HCT116 (cell line): ENCODE data around the gene PPIC. TPM values are rescaled to one million over a fixed set of nuclear protein-coding genes. Genes with fewer than 3 reads are reported as not detected.

Experiments
- ATAC-seq: fragments of 200-7000 bp; cut with Tn5 transposase; 2 replicates; pipeline ENCODE4 v1.9.1; 2020; ENCODE audit warnings: mild to moderate bottlenecking, moderate library complexity
- BruUV-seq: library from RNA; stranded (reverse); fragments of 400-500 nt; replicated peaks from 2 replicates; lab custom pipeline; 2021; lab: Mats Ljungman, UMichigan
- CTCF ChIA-PET: fragments of 300-600 bp; sonication (Branson Sonifier 250); formaldehyde crosslinking; loops from one replicate; lab custom pipeline; 2021; ENCODE audit warnings: antibody characterized with exemption; lab: Charles Lee
- POLR2A ChIA-PET: fragments of 300-600, 350-600 bp; sonication (Branson Sonifier 250); formaldehyde crosslinking; loops from one replicate; lab custom pipeline; 2021; ENCODE audit warnings: antibody characterized with exemption; lab: Charles Lee
- RAD21 ChIA-PET, 2 experiments: fragments of 300-600 bp; sonication (Branson Sonifier 250); formaldehyde crosslinking; loops; one replicate each; lab custom pipeline; 2023; ENCODE audit warnings: low total read pairs in 2 of 2; ENCODE audit not compliant: uncharacterized antibody in 2 of 2, unreplicated experiment in 2 of 2, low non-redundant PET in 1 of 2; lab: Charles Lee
- DNase-seq: peaks from one replicate; pipeline ENCODE4 v3.0.0-alpha.2; 2010; ENCODE audit warnings: low read depth, low spot score
- H2AFZ ChIP-seq: fragments of 200-600 bp; shearing (Covaris generic), sonication (generic); 2 replicates; pipeline ENCODE4 v1.6.1; 2017; ENCODE audit warnings: low read depth, mixed run types, mixed read lengths, antibody characterized with exemption, low read length; ENCODE audit not compliant: poor library complexity, severe bottlenecking
- H3K27ac ChIP-seq: 2 replicates; pipeline ENCODE4 v1.5.1; 2012; ENCODE audit warnings: low read depth, low read length
- H3K27me3 ChIP-seq: fragments of 200-600 bp; sonication (generic); 2 replicates; pipeline ENCODE4 v1.6.1; 2016; ENCODE audit warnings: mixed run types, low read length, mixed read lengths; ENCODE audit not compliant: insufficient read depth
- H3K36me3 ChIP-seq, 2 experiments: fragments of 200-500 bp in 1 of 2; fragments of 200-600 bp in 1 of 2; sonication (Bioruptor generic) in 1 of 2; sonication (generic) in 1 of 2; 2 replicates each; pipeline versions ENCODE4 v1.5.1 to v1.6.1; 2014 to 2016; ENCODE audit warnings: low read length in 2 of 2, inconsistent platforms in 1 of 2, mixed read lengths in 1 of 2, mixed run types in 1 of 2; ENCODE audit not compliant: insufficient read depth in 2 of 2, control insufficient read depth in 1 of 2
- H3K4me1 ChIP-seq, 2 experiments: fragments of 200-600 bp in 1 of 2; sonication (generic) in 1 of 2; 2 replicates each; pipeline versions ENCODE4 v1.5.1 to v1.6.1; 2012 to 2017; ENCODE audit warnings: low read length in 2 of 2, inconsistent platforms in 1 of 2, mild to moderate bottlenecking in 1 of 2, mixed read lengths in 1 of 2, mixed run types in 1 of 2, moderate library complexity in 1 of 2; ENCODE audit not compliant: insufficient read depth in 2 of 2, control insufficient read depth in 1 of 2
- H3K4me2 ChIP-seq: fragments of 200-600 bp; sonication (generic); 2 replicates; pipeline ENCODE4 v1.6.1; 2017; ENCODE audit warnings: mixed run types, low read length, mixed read lengths
- H3K4me3 ChIP-seq, 2 experiments: fragments of 200-600 bp in 1 of 2; sonication (generic) in 1 of 2; replicated peaks in 1 of 2; 2 replicates each; pipeline ENCODE4 v1.5.1; 2011 to 2016; ENCODE audit warnings: low read length in 2 of 2, control low read depth in 1 of 2, low read depth in 1 of 2, mild to moderate bottlenecking in 1 of 2, mixed read lengths in 1 of 2, mixed run types in 1 of 2
- H3K79me2 ChIP-seq: fragments of 200-600 bp; sonication (generic); 2 replicates; pipeline ENCODE4 v1.6.1; 2017; ENCODE audit warnings: mild to moderate bottlenecking, mixed run types, low read length, moderate library complexity, mixed read lengths; ENCODE audit not compliant: insufficient read depth
- H3K9ac ChIP-seq: fragments of 200-600 bp; sonication (generic); 2 replicates; pipeline ENCODE4 v1.6.1; 2016; ENCODE audit warnings: low read length, mixed read lengths
- H3K9me2 ChIP-seq: fragments of 200-600 bp; sonication (generic), shearing (Covaris generic); 2 replicates; pipeline ENCODE4 v1.6.1; 2017; ENCODE audit warnings: mixed run types, mild to moderate bottlenecking, moderate library complexity; ENCODE audit not compliant: insufficient read depth
- H3K9me3 ChIP-seq, 2 experiments: fragments of 200-500 bp in 1 of 2; fragments of 200-600 bp in 1 of 2; sonication (Bioruptor generic) in 1 of 2; sonication (generic) in 1 of 2; 2 replicates each; pipeline ENCODE4 v1.6.1; 2014 to 2017; ENCODE audit warnings: low read length in 2 of 2, mixed read lengths in 2 of 2, inconsistent platforms in 1 of 2, low read depth in 1 of 2, mild to moderate bottlenecking in 1 of 2, mixed run types in 1 of 2, moderate library complexity in 1 of 2; ENCODE audit not compliant: control insufficient read depth in 1 of 2, insufficient read depth in 1 of 2
- H4K20me1 ChIP-seq: fragments of 200-600 bp; sonication (generic), shearing (Covaris generic); 2 replicates; pipeline ENCODE4 v1.6.1; 2017; ENCODE audit warnings: mixed run types, mild to moderate bottlenecking, moderate library complexity; ENCODE audit not compliant: insufficient read depth
- ATF3 ChIP-seq: IDR thresholded peaks from 2 replicates; pipeline ENCODE4 v1.6.1; 2012
- CEBPB ChIP-seq: IDR thresholded peaks from 2 replicates; pipeline ENCODE4 v1.6.1; 2012; ENCODE audit warnings: low read depth
- JUND ChIP-seq: IDR thresholded peaks from 2 replicates; pipeline ENCODE4 v1.6.1; 2012
- POLR2A ChIP-seq: IDR thresholded peaks from 2 replicates; pipeline ENCODE4 v1.7.0; 2011; ENCODE audit warnings: borderline replicate concordance; ENCODE audit not compliant: insufficient read depth, insufficient read length; ENCODE audit errors: extremely low read depth
- RAD21 ChIP-seq: IDR thresholded peaks from 2 replicates; pipeline ENCODE4 v1.6.1; 2012; ENCODE audit warnings: low read depth, mild to moderate bottlenecking
- SIN3A ChIP-seq: IDR thresholded peaks from 2 replicates; pipeline ENCODE4 v1.6.1; 2012; ENCODE audit warnings: low read depth
- TCF7L2 ChIP-seq: IDR thresholded peaks from 2 replicates; pipeline ENCODE4 v1.7.0; 2011; ENCODE audit warnings: borderline replicate concordance, inconsistent platforms; ENCODE audit not compliant: insufficient read depth, insufficient read length; ENCODE audit errors: extremely low read depth
- YY1 ChIP-seq: IDR thresholded peaks from 2 replicates; pipeline ENCODE4 v1.6.1; 2011; ENCODE audit warnings: low read length, low read depth, moderate library complexity, mild to moderate bottlenecking; ENCODE audit not compliant: insufficient replicate concordance; ENCODE audit errors: extremely low read depth
- ZNF274 ChIP-seq: fragments of 200-500 bp; sonication (Bioruptor generic); IDR thresholded peaks from 2 replicates; pipeline ENCODE4 v1.6.1; 2014; ENCODE audit warnings: mild to moderate bottlenecking, low read depth, low read length, inconsistent platforms
- intact Hi-C: fragments of 100-400 bp; cut with micrococcal nuclease; formaldehyde crosslinking; loops from 2 replicates; pipeline ENCODE4 v1.10.0; 2022
- total RNA-seq: library from RNA; stranded (reverse); gene quantifications from one replicate; pipeline ENCODE4 v1.2.1, GENCODE V29; 2021; ENCODE audit not compliant: unreplicated experiment
- TF ChIP-seq, protein P1 (sequence below): IDR thresholded peaks from 2 replicates; pipeline ENCODE4 v1.6.1; 2012; ENCODE audit warnings: low read depth
- TF ChIP-seq, protein P2 (sequence below): IDR thresholded peaks from 2 replicates; pipeline ENCODE4 v1.6.1; 2011; ENCODE audit warnings: mild to moderate bottlenecking, low read length, moderate library complexity; ENCODE audit not compliant: insufficient replicate concordance; ENCODE audit errors: extremely low read depth

The PPIC gene
- total RNA-seq, 1 experiment from 2014 or later, result 21.5 TPM

GRCh38 chr5:122997294-122997693 is 39.2 kb downstream of the PPIC start:
- no peaks in the 10 kb centered on the region for H4K20me1 ChIP-seq
- no peak overlapping the region for H3K9ac ChIP-seq
- ChIA-PET RAD21 (no interaction called here), POLR2A (no interaction called here), CTCF (no interaction called here)
- H3K4me1 ChIP-seq, result no peaks in the 10 kb centered on the region
- H3K4me2 ChIP-seq, result no peak overlapping the region
- no peak overlapping the region for H2AFZ ChIP-seq
- no peaks in the 10 kb centered on the region for H3K9me3 ChIP-seq
- DNase-seq, result no peak
- no peaks in the 10 kb centered on the region for H3K27me3 ChIP-seq
- H3K36me3 ChIP-seq, result no peaks in the 10 kb centered on the region
- no peak for ATAC-seq
- no peak overlapping the region for H3K27ac ChIP-seq
- no peaks in the 10 kb centered on the region for H3K9me2 ChIP-seq
- no TSS peak for BruUV-seq
- no peak for TF ChIP-seq ATF3
- no peak for TF ChIP-seq YY1
- TF ChIP-seq, protein P1, sequence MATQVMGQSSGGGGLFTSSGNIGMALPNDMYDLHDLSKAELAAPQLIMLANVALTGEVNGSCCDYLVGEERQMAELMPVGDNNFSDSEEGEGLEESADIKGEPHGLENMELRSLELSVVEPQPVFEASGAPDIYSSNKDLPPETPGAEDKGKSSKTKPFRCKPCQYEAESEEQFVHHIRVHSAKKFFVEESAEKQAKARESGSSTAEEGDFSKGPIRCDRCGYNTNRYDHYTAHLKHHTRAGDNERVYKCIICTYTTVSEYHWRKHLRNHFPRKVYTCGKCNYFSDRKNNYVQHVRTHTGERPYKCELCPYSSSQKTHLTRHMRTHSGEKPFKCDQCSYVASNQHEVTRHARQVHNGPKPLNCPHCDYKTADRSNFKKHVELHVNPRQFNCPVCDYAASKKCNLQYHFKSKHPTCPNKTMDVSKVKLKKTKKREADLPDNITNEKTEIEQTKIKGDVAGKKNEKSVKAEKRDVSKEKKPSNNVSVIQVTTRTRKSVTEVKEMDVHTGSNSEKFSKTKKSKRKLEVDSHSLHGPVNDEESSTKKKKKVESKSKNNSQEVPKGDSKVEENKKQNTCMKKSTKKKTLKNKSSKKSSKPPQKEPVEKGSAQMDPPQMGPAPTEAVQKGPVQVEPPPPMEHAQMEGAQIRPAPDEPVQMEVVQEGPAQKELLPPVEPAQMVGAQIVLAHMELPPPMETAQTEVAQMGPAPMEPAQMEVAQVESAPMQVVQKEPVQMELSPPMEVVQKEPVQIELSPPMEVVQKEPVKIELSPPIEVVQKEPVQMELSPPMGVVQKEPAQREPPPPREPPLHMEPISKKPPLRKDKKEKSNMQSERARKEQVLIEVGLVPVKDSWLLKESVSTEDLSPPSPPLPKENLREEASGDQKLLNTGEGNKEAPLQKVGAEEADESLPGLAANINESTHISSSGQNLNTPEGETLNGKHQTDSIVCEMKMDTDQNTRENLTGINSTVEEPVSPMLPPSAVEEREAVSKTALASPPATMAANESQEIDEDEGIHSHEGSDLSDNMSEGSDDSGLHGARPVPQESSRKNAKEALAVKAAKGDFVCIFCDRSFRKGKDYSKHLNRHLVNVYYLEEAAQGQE, result no peak
- TF ChIP-seq SIN3A, result no peak
- TF ChIP-seq JUND, result no peak
- TF ChIP-seq RAD21, result no peak
- TF ChIP-seq TCF7L2, result no peak
- TF ChIP-seq, protein P2, sequence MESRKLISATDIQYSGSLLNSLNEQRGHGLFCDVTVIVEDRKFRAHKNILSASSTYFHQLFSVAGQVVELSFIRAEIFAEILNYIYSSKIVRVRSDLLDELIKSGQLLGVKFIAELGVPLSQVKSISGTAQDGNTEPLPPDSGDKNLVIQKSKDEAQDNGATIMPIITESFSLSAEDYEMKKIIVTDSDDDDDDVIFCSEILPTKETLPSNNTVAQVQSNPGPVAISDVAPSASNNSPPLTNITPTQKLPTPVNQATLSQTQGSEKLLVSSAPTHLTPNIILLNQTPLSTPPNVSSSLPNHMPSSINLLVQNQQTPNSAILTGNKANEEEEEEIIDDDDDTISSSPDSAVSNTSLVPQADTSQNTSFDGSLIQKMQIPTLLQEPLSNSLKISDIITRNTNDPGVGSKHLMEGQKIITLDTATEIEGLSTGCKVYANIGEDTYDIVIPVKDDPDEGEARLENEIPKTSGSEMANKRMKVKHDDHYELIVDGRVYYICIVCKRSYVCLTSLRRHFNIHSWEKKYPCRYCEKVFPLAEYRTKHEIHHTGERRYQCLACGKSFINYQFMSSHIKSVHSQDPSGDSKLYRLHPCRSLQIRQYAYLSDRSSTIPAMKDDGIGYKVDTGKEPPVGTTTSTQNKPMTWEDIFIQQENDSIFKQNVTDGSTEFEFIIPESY, result no peak
- no peak for TF ChIP-seq CEBPB
- no peak for TF ChIP-seq POLR2A
- no peak for TF ChIP-seq ZNF274
- no peak overlapping the region for H3K4me3 ChIP-seq
- no peaks in the 10 kb centered on the region for H3K79me2 ChIP-seq
- intact Hi-C loops, result loop anchor here (5.0 kb wide), 1 partner anchor 100 kb away; no protein-coding TSS in a partner anchor
